Measurements from ENCODE around the gene PARP12. TPM values are rescaled to one million over a fixed set of nuclear protein-coding genes. Genes with fewer than 3 reads are reported as not detected.
A peak's percentile ranks its signal among the peaks of the same experiment; 100 is the strongest.

The PARP12 gene
- total and polyA plus RNA-seq, 9 of the 15 experiments (the other 6 are each of a cell fraction or from before 2014, with no cell fraction given), result 4.6 to 40.4 (median 23.5) TPM

- TF ChIP-seq DMBX1 (CRISPR knock-in tag; IDR thresholded peaks at IDR 0.05; ENCODE audit: borderline replicate concordance) (no peak), ZNF778 (CRISPR knock-in tag; IDR thresholded peaks at IDR 0.05) (no peak), REST (IDR thresholded peaks at IDR 0.05; ENCODE audit: borderline replicate concordance) (peak; percentile 56; the same call in 1 of the 2 replicates), REST (CRISPR knock-in tag; IDR thresholded peaks at IDR 0.05; ENCODE audit: low read depth) (no peak), ZNF407 (IDR thresholded peaks at IDR 0.05; ENCODE audit: low read depth) (peak; percentile 23; the same call in 1 of the 2 replicates), ZBTB7A (IDR thresholded peaks at IDR 0.05; ENCODE audit: borderline replicate concordance, control insufficient read depth, low read depth, low read length) (0 out of 2 replicates have a peak, but pooled peaks have one; percentile 26), MCM7 (IDR thresholded peaks at IDR 0.05) (0 out of 4 replicates have a peak, but pooled peaks of 1 of the 2 experiments have one; percentile 73), TFE3 (CRISPR knock-in tag; IDR thresholded peaks at IDR 0.05) (no peak)
Measured at GRCh38 chr7:139984642-139985539, 77.9 kb downstream of the PARP12 start (continued).

Measured in K562 (cell line).